ACC112 (cell line): ENCODE measurements around the gene VPS35L.

Experiments
- H2AFZ ChIP-seq: fragments of 200-600 bp; sonication (generic); one replicate; pipeline ENCODE4 v1.6.0; 2017; ENCODE audit warnings: antibody characterized with exemption, low read length; ENCODE audit not compliant: unreplicated experiment
- H3K27ac ChIP-seq: fragments of 200-600 bp; sonication (generic); 2 replicates; pipeline ENCODE4 v1.5.1; 2014; ENCODE audit warnings: low read depth, mild to moderate bottlenecking, antibody characterized with exemption, low read length, moderate library complexity
- H3K27me3 ChIP-seq: fragments of 200-600 bp; sonication (generic); 2 replicates; pipeline ENCODE4 v1.6.1; 2014; ENCODE audit warnings: mild to moderate bottlenecking, antibody characterized with exemption, low read length, moderate library complexity, mixed read lengths; ENCODE audit not compliant: insufficient read depth
- H3K36me3 ChIP-seq: fragments of 200-600 bp; sonication (generic); 2 replicates; pipeline ENCODE4 v1.6.1; 2016; ENCODE audit warnings: mild to moderate bottlenecking, antibody characterized with exemption, low read length, moderate library complexity, mixed read lengths; ENCODE audit not compliant: insufficient read depth
- H3K4me1 ChIP-seq: fragments of 200-600 bp; sonication (generic); one replicate; pipeline ENCODE4 v1.6.1; 2016; ENCODE audit warnings: low read length, mixed read lengths; ENCODE audit not compliant: insufficient read depth, unreplicated experiment, control insufficient read depth
- H3K4me3 ChIP-seq: fragments of 200-600 bp; sonication (generic); 2 replicates; pipeline ENCODE4 v1.5.1; 2014; ENCODE audit warnings: mild to moderate bottlenecking, low read depth, low read length
- H3K79me2 ChIP-seq: fragments of 200-600 bp; sonication (generic); one replicate; pipeline ENCODE4 v1.6.0; 2016; ENCODE audit warnings: low read length; ENCODE audit not compliant: control insufficient read depth, unreplicated experiment, insufficient read depth

The VPS35L gene, protein sequence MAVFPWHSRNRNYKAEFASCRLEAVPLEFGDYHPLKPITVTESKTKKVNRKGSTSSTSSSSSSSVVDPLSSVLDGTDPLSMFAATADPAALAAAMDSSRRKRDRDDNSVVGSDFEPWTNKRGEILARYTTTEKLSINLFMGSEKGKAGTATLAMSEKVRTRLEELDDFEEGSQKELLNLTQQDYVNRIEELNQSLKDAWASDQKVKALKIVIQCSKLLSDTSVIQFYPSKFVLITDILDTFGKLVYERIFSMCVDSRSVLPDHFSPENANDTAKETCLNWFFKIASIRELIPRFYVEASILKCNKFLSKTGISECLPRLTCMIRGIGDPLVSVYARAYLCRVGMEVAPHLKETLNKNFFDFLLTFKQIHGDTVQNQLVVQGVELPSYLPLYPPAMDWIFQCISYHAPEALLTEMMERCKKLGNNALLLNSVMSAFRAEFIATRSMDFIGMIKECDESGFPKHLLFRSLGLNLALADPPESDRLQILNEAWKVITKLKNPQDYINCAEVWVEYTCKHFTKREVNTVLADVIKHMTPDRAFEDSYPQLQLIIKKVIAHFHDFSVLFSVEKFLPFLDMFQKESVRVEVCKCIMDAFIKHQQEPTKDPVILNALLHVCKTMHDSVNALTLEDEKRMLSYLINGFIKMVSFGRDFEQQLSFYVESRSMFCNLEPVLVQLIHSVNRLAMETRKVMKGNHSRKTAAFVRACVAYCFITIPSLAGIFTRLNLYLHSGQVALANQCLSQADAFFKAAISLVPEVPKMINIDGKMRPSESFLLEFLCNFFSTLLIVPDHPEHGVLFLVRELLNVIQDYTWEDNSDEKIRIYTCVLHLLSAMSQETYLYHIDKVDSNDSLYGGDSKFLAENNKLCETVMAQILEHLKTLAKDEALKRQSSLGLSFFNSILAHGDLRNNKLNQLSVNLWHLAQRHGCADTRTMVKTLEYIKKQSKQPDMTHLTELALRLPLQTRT

DNA sequence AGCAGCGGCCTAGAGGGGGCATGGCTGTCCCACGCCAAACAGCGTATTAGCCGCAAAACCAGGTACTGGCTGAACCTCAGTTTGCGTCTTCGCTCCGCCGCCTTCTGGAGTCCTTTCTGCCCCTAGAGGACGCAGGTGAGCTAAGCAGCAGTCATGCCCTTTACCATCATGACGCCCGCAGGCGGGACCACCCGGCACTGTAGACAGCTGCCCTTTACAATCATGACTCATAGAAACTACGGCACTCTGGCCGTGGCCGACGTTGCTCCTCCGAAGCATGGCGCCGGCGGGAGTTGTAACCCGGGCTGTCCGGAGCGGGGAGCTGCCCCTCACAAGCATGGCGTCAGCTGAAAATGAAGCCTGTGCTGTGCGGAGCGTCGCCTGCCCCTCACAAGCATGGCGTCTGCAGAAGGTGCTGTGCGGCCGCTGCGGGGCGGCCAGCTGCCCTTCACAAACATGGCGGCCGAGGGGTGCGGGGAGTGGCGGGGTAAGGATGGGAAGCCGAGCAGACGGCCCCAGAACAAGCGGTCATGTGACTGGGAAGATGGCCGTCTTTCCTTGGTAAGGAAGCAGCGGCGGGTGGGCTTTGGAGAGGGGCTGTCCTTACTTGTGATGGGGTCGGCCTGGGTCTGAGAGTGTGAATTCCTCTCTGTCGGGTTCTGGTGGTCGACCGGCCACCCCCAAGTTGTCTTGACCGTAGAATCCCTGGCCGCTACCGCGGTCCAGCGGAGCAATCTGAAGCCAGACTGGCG, at the start of gene VPS35L:
TSS of gene VPS35L (plus strand) at position 518 of the 752 bp plus-strand sequence. CDS start at position 545, 27 bp downstream.
- Histone ChIP-seq H3K27me3 (no peaks in the 10 kb centered on the region), H3K4me1 (peaks cover 3% of the 10 kb centered on the region), H3K79me2 (peaks cover 9% of the 10 kb centered on the region), H3K4me3 (peak within 1 kb of the TSS; percentile 87), H3K27ac (peak within 1 kb of the TSS; percentile 70), H3K36me3 (peaks cover 17% of the 10 kb centered on the region), H2AFZ (peak within 1 kb of the TSS; percentile 98)

DNA sequence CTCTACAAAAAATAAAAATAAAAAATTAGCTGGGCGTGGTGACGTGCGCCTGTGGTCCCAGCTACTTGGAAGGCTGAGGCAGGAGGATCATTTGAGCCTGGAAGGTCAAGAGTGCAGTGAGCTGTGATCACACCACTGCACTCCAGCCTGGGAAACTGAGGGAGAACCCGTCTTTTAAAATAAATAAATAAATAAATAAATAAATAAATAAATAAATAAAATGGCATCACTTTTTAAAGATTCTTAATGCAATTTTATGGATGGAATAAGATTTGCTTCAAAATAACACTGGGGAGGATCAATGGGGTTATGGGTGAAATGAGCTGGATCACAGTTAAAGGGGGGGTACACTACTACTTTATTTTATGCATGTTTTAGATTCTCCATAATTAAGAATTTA, 48.5 kb upstream of the VPS35L start:
- Histone ChIP-seq H2AFZ (no peak overlapping the region), H3K27ac (no peak overlapping the region), H3K27me3 (no peaks in the 10 kb centered on the region), H3K4me3 (no peak overlapping the region), H3K4me1 (peaks cover 6% of the 10 kb centered on the region), H3K79me2 (no peaks in the 10 kb centered on the region), H3K36me3 (peaks cover 28% of the 10 kb centered on the region)

DNA sequence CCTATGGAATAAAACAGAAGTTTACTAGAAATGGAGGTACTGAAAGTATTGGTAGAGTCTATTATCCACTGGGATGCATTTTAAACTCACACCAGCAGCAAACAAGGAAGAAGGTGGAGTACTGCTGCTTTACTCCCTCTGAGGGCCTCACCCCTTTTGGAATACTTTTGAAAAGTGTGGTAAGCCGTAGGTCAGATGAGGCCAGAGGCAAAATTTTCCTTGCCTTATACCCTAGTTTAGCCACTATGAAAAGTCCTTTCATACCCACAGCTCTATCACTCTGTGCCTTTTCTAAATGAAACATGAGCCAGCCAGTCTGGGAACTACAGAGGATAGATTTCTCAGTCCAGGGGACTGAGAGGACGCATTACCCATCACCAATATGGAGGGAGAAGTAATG, 47.6 kb upstream of the VPS35L start:
- Histone ChIP-seq H3K4me3 (no peak overlapping the region), H2AFZ (no peak overlapping the region), H3K79me2 (no peaks in the 10 kb centered on the region), H3K36me3 (peaks cover 25% of the 10 kb centered on the region), H3K4me1 (peaks cover 6% of the 10 kb centered on the region), H3K27ac (no peak overlapping the region), H3K27me3 (no peaks in the 10 kb centered on the region)

DNA sequence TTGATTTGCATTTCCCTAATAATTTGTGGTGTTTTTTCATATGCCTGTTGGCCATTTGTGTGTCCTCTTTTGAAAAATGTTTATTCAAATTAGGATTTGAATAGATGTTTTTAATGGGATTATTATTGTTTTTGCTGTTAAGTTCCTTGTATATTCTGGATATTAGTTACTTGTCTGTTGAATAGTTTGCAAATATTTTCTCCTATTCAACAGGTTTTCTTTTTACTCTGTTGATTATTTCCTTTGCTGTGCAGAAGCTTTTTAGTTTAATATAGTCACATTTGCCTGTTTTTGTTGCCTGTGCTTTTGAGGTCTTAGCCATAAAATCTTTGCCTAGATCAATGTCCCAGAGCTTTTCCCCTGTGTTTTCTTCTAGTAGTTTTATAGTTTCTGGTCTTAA, 43.2 kb upstream of the VPS35L start:
- no peak overlapping the region for H2AFZ ChIP-seq
- no peak overlapping the region for H3K27ac ChIP-seq
- no peaks in the 10 kb centered on the region for H3K79me2 ChIP-seq
- H3K36me3 ChIP-seq = peaks cover 25% of the 10 kb centered on the region
- H3K4me3 ChIP-seq = no peak overlapping the region
- H3K27me3 ChIP-seq = no peaks in the 10 kb centered on the region
- peaks cover 13% of the 10 kb centered on the region for H3K4me1 ChIP-seq

DNA sequence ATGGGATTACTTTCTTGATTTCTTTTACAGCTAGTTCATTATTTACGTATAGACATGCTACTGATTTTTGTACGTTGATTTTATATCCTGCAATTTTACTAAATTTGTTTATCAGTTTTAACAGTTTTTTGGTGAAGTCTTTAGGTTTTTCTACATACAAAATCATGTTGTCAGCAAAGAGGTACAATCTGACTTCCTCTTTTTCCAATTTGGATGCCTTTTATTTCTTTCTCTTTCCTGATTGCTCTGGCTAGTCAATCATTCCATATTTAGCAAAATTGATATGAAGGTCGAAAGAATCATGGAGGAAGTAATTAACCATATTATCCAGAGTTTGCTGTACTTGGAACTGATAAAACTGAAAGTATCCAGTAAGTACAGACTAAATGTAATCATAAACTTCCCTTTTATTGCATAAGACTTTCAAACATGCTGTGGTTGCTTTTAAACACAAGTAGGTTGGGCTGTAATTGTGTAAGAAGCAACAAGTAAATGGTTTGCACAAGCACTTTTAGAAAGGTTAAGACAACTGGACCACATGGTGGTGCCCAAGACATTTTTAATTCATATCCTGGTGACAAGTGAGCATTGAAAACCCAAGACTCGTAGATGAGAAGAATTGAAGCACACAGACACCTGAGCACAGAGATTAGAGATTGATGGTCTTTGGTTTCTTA, 42.0 kb upstream of the VPS35L start:
- peaks cover 25% of the 10 kb centered on the region for H3K36me3 ChIP-seq
- no peaks in the 10 kb centered on the region for H3K27me3 ChIP-seq
- peaks cover 2% of the 10 kb centered on the region for H3K79me2 ChIP-seq
- H2AFZ ChIP-seq = no peak overlapping the region
- H3K4me3 ChIP-seq = no peak overlapping the region
- H3K27ac ChIP-seq = no peak overlapping the region
- H3K4me1 ChIP-seq = peaks cover 20% of the 10 kb centered on the region

DNA sequence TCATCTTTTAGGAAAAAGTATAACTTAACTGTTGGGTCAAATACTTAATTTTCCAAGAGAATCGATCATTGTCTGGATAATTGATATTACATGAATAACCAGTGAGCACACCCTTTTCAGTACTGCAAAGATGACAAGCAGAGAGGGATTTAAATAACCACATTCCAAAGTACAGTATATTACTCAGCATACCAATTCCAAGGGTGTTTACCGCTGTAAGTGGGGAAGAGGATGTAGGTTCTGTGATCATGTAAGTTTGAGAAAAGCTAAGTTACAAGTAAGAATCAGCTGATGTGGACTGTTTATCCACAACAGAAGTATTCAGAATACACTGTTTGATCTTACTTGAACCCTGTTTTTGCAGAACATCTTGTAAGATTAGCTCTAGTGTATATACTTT, 39.7 kb upstream of the VPS35L start:
- no peak overlapping the region for H3K4me3 ChIP-seq
- peaks cover 29% of the 10 kb centered on the region for H3K4me1 ChIP-seq
- H2AFZ ChIP-seq = no peak overlapping the region
- H3K27ac ChIP-seq = no peak overlapping the region
- peaks cover 19% of the 10 kb centered on the region for H3K36me3 ChIP-seq
- peaks cover 12% of the 10 kb centered on the region for H3K79me2 ChIP-seq
- no peaks in the 10 kb centered on the region for H3K27me3 ChIP-seq

DNA sequence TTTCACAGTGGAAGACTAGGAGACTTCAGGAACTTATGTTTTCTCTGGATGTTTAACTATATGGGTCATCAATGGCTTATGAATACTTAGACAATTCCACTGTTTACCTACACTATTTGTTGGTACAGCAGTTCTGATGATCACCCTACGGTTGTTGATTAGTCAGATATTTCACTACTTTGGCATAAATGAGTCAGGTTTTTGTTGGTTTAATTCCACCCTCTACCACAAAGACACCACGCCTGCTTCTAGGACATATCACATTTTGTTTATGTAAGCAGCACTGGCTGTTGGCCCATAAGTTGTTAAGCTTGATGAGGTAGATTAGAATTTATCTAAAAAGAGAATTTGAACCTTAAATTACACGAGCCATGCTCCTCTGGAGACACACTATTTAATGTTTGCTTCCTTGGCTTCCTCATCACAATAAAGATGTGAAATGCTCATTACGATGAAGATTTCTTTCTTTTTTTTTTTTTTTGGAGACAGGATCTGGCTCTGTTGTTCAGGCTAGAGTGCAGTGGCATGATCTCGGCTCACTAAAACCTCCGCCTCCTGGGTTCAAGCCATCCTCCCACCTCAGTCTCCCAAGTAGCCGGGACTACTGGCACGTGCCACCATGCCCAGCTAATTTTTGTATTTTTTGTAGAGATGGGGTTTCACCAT, 37.9 kb upstream of the VPS35L start:
- Histone ChIP-seq H3K4me1 (peaks cover 29% of the 10 kb centered on the region), H3K27ac (0 out of 2 replicates have a peak overlapping the region, but pooled peaks have one; percentile 1), H3K4me3 (no peak overlapping the region), H3K36me3 (peaks cover 19% of the 10 kb centered on the region), H3K27me3 (no peaks in the 10 kb centered on the region), H3K79me2 (peaks cover 15% of the 10 kb centered on the region), H2AFZ (no peak overlapping the region)

DNA sequence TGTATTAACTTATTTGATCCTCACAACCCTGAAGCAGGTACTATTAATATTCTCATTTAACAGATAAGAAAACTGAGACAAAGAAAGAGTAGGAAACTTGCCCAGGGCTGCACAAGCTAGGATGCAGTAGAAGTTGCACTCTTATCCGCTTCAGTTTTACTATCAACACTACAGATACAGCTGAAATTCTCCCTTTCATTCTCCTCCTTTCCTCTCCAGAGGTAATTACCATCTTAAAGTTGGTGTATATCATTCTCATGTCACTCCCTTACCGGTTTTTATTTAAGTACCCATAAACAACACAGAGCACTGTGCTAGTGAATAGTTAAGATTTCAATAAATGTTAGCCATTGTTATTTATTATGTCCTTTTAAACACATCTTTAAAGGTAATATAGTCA, 37.1 kb upstream of the VPS35L start:
- no peak overlapping the region for H3K4me3 ChIP-seq
- H3K27me3 ChIP-seq = no peaks in the 10 kb centered on the region
- peaks cover 17% of the 10 kb centered on the region for H3K36me3 ChIP-seq
- no peak overlapping the region for H3K27ac ChIP-seq
- H2AFZ ChIP-seq = no peak overlapping the region
- H3K4me1 ChIP-seq = peaks cover 29% of the 10 kb centered on the region
- peaks cover 15% of the 10 kb centered on the region for H3K79me2 ChIP-seq

DNA sequence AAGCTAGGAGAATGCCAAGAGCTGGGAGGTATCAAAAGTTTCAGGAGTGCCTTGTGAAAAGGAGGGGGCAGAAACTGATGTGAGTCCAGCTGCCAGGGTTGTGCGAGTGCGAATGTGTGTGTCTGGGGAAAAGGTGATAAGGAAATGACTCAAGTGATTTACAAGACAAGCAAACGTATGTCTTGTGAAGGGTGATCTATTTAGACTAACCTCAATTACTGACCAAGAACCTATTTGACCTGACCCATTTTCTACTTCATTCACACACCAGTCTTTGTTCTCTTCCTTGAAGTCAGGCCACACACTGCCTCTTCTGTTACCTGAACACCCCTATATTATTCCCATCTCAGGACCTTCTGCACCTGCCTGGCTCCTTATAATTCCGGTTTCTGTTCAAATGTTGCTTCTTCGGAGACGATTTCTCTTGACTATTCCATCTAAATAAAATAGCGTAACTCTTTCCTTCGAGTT, 34.6 kb upstream of the VPS35L start:
- H2AFZ ChIP-seq = peak overlapping the region; percentile 47

More for the DNA sequence above, 34.6 kb upstream of the VPS35L start:
- peak overlapping the region; percentile 11; the same call in 1 of the 2 replicates for H3K27ac ChIP-seq
- H3K36me3 ChIP-seq = peaks cover 7% of the 10 kb centered on the region
- peaks cover 33% of the 10 kb centered on the region for H3K4me1 ChIP-seq
- peak overlapping the region; percentile 78 for H3K4me3 ChIP-seq
- no peaks in the 10 kb centered on the region for H3K27me3 ChIP-seq
- H3K79me2 ChIP-seq = peaks cover 35% of the 10 kb centered on the region
